ENCODE data around the gene F11R.
A peak's percentile ranks its signal among the peaks of the same experiment; 100 is the strongest.
"Not testable (repeated sequence)": the region's sequence is repeated elsewhere in the genome, so short reads cannot be mapped to it uniquely, and the experiment has no call there.

The F11R gene

GRCh38 chr1:160961419-160961818, 59.5 kb downstream of the F11R start:
- DNase-seq: no peak

DNA sequence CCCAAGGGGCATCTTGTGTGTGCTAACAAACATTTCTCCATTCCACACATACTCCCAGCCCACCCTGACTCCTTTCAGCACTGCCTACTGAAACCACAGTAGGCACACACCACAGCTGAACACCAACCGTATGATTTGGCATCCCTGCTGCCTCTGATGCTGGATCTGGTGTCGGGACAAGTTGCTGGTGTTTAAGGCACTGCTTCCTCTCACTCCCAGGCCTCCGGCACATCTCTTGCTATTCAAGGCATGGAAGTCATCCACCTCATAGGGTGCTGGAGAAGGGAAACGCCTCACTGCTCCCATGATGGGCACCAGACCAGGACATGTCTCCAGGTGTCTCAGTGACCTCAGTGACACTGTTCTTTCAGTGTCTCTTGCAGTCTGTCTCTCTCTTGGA, 64.0 kb downstream of the F11R start:
- no peak for DNase-seq

DNA sequence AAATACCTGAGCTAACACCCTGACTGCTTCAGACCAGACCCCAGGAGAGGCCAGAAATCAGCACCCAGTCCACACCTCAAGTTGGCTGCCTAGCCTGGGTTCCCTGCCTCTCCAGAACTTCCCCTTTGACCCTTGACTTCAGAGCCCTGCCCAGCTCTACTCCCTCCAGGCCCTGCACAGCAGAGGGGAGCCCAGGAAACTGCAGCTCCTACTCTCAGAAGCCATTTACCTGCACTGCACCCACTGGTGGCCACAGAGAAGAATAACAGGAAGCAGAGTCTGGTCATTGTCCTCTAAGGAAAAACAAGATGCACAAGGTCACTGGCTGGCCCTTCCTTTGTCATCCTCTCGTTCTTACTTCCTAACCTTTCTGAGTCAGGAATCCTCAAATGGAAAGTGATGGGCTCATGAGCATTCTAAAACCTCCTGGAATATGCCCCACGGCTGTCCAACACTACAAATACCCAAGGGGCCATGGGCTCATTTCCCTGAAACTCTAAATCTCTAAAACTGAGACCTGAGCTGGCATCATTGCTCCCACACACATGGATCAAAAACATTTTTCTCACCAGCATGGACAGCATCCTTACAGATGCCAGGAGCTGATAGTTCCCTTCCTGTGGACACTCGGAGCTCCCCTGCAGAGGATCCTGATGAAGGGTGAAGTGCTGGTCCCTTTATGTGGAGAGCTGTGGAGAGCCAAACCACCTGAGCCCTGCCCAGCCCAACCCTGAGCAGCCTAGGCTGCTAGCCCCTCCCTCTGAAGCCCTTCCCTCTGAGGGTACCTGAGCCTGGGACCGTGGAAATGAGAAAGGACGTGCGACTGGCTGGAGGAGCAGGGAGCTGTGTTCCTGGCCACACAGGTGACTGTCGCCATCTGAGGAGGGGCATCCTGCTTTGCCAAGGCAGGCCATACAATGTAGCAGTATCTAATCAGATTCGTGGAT, 66.5 kb downstream of the F11R start, which contains the start of gene ITLN2:
Gene ITLN2, minus strand, starts transcription at position 652 of the 947 bp plus-strand sequence. Its CDS starts 68 bp downstream, at position 584.
- DNase-seq: no peak

DNA sequence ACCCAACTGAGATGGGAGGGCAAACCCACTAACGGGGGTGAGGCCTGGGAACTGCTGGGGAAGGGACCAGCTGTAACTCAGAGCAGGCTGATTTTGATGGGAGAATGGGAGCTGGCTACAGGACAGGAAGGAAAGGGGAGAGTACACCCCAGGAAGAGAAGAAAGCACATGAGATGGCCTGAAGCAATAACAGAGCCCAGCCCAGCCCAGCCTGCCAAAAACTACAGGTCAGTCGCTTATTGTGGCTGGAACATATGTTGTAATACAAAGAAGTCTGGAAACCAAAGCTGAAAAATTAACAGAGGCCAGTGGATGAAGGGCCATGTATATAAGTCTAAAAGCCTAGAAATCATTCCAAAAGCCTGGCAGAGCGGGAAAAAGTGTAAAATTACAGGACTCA, 67.9 kb downstream of the F11R start:
- DNase-seq: no peak

DNA sequence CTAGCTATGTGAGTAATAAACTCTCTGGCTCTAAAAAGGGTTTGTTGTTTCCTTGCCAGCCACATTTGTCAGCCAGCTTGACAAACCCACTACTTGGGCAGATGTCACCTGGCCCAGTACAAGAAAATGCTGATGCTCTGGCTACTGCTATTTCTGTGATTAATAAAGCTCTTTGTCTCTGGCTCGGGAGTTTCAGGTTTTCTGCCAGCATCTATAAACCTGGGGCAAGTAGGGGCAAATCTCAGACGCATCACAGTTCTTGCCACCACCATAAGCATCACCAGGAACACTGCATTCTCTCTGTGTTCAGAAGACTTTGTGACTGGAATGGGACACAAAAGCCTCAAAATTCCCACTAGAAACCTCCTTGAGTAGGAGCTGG, 68.8 kb downstream of the F11R start:
- DNase-seq: no peak

DNA sequence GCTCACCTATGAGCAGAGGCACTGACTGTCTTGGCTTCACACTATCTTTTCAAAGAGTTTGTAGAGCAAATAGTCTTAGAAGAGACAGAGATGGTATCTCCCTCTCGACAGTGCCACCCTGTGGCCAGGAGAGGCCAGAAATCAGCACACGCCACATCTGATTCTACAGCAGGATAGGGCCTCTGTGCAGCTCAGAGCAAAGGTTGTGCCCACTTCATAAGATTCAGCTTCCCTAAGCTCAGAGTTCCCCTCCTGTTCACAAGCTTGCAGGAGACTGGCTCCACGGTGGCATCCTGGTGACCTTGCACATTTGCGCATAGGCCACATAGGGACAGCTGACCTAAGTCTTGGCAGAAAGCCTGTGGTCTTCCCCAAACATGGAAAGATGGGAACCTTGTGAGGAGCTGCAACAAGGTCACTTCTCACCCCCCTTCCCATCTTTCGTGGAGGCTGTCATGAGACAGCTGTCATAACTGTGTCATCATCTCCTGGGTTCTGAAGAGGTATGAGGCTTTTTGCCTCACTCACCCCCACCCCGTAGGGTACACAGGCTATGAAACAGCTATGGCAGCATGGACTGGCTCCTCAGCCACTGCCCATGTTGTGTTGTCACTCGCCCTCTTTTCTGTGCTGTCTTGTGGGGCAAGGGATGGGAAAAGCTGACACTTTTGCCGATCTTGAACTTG, 69.4 kb downstream of the F11R start:
- DNase-seq: peak; percentile 63

DNA sequence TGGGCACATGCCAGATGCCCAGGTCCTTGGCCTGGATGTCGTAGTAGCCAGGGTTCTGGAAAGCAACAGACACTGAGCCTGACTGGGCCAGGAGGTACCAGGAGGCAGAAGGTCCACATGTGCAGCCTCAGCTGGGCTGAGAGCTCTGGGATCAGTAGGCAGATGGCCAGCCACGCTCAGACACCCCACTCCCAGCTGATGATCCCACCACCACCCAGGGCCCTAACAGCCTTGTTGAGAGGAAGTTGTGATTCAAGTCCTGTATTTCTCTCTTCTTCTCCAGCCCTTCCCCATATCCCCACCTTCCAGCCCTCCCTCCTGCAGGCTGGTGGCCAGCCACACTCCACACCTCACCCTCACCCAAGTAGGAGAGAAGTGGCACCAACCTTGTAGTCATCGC, 70.3 kb downstream of the F11R start:
- DNase-seq: no peak

GRCh38 chr1:160949881-160950280, 71.1 kb downstream of the F11R start:
- no peak for DNase-seq

DNA sequence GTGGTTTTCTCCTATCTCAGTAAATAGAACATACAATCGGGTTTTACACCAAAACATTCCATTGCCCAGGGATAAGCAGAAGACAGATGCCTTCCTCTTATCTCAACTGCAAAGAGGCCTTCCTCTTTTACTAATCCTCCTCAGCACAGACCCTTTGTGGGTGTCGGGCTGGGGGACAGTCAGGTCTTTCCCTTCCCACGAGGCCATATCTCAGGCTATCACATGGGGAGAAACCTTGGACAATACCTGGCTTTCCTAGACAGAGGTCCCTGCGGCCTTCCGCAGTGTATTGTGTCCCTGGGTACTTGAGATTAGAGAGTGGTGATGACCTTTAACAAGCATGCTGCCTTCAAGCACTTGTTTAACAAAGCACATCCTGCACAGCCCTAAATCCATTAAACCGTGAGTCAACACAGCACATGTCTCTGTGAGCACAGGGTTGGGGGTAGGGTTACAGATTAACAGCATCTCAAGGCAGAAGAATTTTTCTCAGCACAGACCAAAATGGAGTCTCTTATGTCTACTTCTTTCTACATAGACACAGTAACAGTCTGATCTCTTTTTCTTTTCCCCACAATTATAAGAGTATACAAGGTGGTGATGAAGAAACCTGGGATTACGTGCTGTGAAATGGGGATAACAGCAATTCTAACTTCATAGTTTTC, 71.6 kb downstream of the F11R start:
- not testable (repeated sequence) for DNase-seq

- not testable (repeated sequence) for DNase-seq
Measured at GRCh38 chr1:160947174-160947759, 73.7 kb downstream of the F11R start.

- DNase-seq: not testable (repeated sequence)
Measured at GRCh38 chr1:160945881-160946280, 75.1 kb downstream of the F11R start.

All from NCI-H187 treated with DMSO at 0.1 percent for 48 hours (cell line).